ENCODE data around the gene KMT2B. TPM values are rescaled to one million over a fixed set of nuclear protein-coding genes. Genes with fewer than 3 reads are reported as not detected.

KMT2B gene
- total RNA-seq, 1 experiment from 2014 or later: 10.8 TPM

- Histone ChIP-seq H3K9me3 (ENCODE audit: low read length) (no peaks in the 10 kb centered on the region), H3K4me2 (ENCODE audit: low read length) (peak overlapping the region; percentile 97), H3K79me2 (ENCODE audit: low read length) (peaks cover 33% of the 10 kb centered on the region), H3K36me3 (ENCODE audit: low read depth, low read length) (no peaks in the 10 kb centered on the region; the same call in 1 of the 2 replicates), H3F3A (ENCODE audit: low read length, unreplicated experiment) (no peaks in the 10 kb centered on the region), H3K4me3 (ENCODE audit: low read length) (peak overlapping the region; percentile 91; the same call in 1 of the 2 replicates), H2AFZ (ENCODE audit: low read length) (no peak overlapping the region), H3K27me3 (ENCODE audit: low read length) (no peaks in the 10 kb centered on the region), H4K20me1 (ENCODE audit: low read length) (0 out of 2 replicates have a peak, but pooled peaks cover 3% of the 10 kb centered on the region), H3K4me1 (ENCODE audit: insufficient read depth, low read length) (peaks cover 20% of the 10 kb centered on the region; the same call in 1 of the 2 replicates), H3K9me2 (replicated peaks; ENCODE audit: low read length) (no peaks in the 10 kb centered on the region), H3K27ac (ENCODE audit: low read length) (no peak overlapping the region), H3K9ac (ENCODE audit: low read length) (no peak overlapping the region)
- BruUV-seq (replicated peaks): no TSS peak
- DNase-seq: no peak
- ATAC-seq: no peak
- intact Hi-C loops (cut with micrococcal nuclease): loop anchor here (5.0 to 10.0 kb wide), 2 partner anchors 168 to 219 kb away; partner anchors contain the start of genes LRFN3 and TMEM147
- TF ChIP-seq EZH2phosphoT487 (IDR thresholded peaks at IDR 0.05; ENCODE audit: borderline replicate concordance, low read length): no peak
- TF ChIP-seq EZH2 (IDR thresholded peaks at IDR 0.05; ENCODE audit: low read length, unreplicated experiment): no peak
- TF ChIP-seq, protein P1, sequence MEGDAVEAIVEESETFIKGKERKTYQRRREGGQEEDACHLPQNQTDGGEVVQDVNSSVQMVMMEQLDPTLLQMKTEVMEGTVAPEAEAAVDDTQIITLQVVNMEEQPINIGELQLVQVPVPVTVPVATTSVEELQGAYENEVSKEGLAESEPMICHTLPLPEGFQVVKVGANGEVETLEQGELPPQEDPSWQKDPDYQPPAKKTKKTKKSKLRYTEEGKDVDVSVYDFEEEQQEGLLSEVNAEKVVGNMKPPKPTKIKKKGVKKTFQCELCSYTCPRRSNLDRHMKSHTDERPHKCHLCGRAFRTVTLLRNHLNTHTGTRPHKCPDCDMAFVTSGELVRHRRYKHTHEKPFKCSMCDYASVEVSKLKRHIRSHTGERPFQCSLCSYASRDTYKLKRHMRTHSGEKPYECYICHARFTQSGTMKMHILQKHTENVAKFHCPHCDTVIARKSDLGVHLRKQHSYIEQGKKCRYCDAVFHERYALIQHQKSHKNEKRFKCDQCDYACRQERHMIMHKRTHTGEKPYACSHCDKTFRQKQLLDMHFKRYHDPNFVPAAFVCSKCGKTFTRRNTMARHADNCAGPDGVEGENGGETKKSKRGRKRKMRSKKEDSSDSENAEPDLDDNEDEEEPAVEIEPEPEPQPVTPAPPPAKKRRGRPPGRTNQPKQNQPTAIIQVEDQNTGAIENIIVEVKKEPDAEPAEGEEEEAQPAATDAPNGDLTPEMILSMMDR (conservative IDR thresholded peaks at IDR 0.05; ENCODE audit: low read depth, low read length): no peak
- ChIA-PET CTCF (no interaction called here), POLR2A (ENCODE audit: unreplicated experiment) (no interaction called here)
Measured at GRCh38 chr19:35715355-35715809, 2.4 kb upstream of the KMT2B start.

DNA sequence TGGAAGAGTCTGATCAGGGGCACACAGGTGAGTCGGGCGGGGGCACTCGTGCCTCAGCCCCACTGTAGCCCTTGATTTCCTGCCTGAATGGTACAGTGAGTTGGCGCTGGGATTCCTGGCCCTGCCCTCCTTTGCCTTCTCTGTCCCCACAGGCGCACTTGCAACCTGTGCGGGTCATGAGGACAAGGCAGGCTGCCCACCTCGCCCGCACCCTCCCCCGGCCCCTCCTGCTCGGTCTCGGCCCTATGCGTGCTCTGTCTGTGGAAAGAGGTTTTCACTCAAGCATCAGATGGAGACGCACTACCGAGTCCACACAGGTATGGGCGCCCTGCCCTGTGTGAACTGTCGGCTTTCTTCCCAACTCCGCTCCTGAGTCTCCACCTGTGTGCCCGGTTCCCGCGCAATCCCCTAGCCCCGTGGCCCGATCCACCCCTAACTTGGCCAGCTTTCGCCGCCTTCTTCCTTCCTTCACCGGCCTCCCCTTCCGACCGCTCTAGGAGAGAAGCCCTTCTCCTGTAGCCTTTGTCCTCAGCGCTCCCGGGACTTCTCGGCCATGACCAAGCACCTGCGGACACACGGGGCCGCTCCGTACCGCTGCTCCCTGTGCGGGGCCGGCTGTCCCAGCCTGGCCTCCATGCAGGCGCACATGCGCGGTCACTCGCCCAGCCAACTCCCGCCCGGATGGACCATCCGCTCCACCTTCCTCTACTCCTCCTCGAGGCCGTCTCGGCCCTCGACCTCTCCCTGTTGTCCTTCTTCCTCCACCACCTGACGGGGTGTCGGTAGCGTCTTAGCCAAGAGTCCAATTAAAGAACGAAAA is 1.6 kb upstream of the KMT2B start:
- ATAC-seq: peak; percentile 23
- no TSS peak for BruUV-seq (replicated peaks)
- Histone ChIP-seq H3K9me2 (replicated peaks; ENCODE audit: low read length) (no peaks in the 10 kb centered on the region), H3K9ac (ENCODE audit: low read length) (peak overlapping the region; percentile 85), H3K4me2 (ENCODE audit: low read length) (peak overlapping the region; percentile 97), H3K27me3 (ENCODE audit: low read length) (no peaks in the 10 kb centered on the region), H3K27ac (ENCODE audit: low read length) (peak overlapping the region; percentile 50), H3K9me3 (ENCODE audit: low read length) (no peaks in the 10 kb centered on the region), H3F3A (ENCODE audit: low read length, unreplicated experiment) (no peaks in the 10 kb centered on the region), H4K20me1 (ENCODE audit: low read length) (0 out of 2 replicates have a peak, but pooled peaks cover 3% of the 10 kb centered on the region), H3K4me3 (ENCODE audit: low read length) (peak overlapping the region; percentile 91), H3K36me3 (ENCODE audit: low read depth, low read length) (no peaks in the 10 kb centered on the region; the same call in 1 of the 2 replicates), H3K79me2 (ENCODE audit: low read length) (peaks cover 33% of the 10 kb centered on the region), H2AFZ (ENCODE audit: low read length) (peak overlapping the region; percentile 97), H3K4me1 (ENCODE audit: insufficient read depth, low read length) (peaks cover 20% of the 10 kb centered on the region; the same call in 1 of the 2 replicates)
- ChIA-PET CTCF (no interaction called here), POLR2A (ENCODE audit: unreplicated experiment) (no interaction called here)
- intact Hi-C loops (cut with micrococcal nuclease): loop anchor here (2.0 to 10.0 kb wide), 4 partner anchors 13 to 219 kb away; partner anchors contain the start of genes LRFN3, PSENEN, TMEM147 and U2AF1L4
- peak; percentile 33 for DNase-seq
- TF ChIP-seq, protein P1 (conservative IDR thresholded peaks at IDR 0.05; ENCODE audit: low read depth, low read length): no peak
- TF ChIP-seq EZH2phosphoT487 (IDR thresholded peaks at IDR 0.05; ENCODE audit: borderline replicate concordance, low read length): no peak
- TF ChIP-seq EZH2 (IDR thresholded peaks at IDR 0.05; ENCODE audit: low read length, unreplicated experiment): no peak

All from PC-3 (cell line).